H9 (cell line): ENCODE data around the gene MED25. TPM values are rescaled to one million over a fixed set of nuclear protein-coding genes. Genes with fewer than 3 reads are reported as not detected.

Experiments used
- DNase-seq: peaks from one replicate; pipeline ENCODE4 v3.0.0-alpha.2; 2017
- H2AFZ ChIP-seq: one replicate; pipeline ENCODE4 v1.6.1; 2013; ENCODE audit warnings: mild to moderate bottlenecking, low read length, control low read depth, moderate library complexity
- H2AK5ac ChIP-seq: 2 replicates; pipeline ENCODE4 v1.6.1; 2013; ENCODE audit warnings: low read length, control low read depth, mixed read lengths; ENCODE audit not compliant: insufficient read length
- H2BK120ac ChIP-seq: one replicate; pipeline ENCODE4 v1.6.1; 2013; ENCODE audit warnings: low read depth, mild to moderate bottlenecking, low read length, control low read depth, inconsistent platforms; ENCODE audit not compliant: poor library complexity, severe bottlenecking
- H2BK12ac ChIP-seq: 2 replicates; pipeline ENCODE4 v1.6.1; 2013; ENCODE audit warnings: low read length, control low read depth, mixed read lengths, low read depth; ENCODE audit not compliant: insufficient read length
- H2BK15ac ChIP-seq: 2 replicates; pipeline ENCODE4 v1.6.1; 2013; ENCODE audit warnings: low read depth, low read length, control low read depth
- H2BK20ac ChIP-seq: one replicate; pipeline ENCODE4 v1.6.1; 2013; ENCODE audit warnings: low read depth, mild to moderate bottlenecking, low read length, control low read depth, inconsistent platforms; ENCODE audit not compliant: poor library complexity, severe bottlenecking
- H2BK5ac ChIP-seq: 2 replicates; pipeline ENCODE4 v1.6.1; 2013; ENCODE audit warnings: low read length, control low read depth, mixed read lengths; ENCODE audit not compliant: insufficient read length
- H3K14ac ChIP-seq: 2 replicates; pipeline ENCODE4 v1.6.1; 2013; ENCODE audit warnings: low read length, control low read depth; ENCODE audit not compliant: insufficient read depth
- H3K18ac ChIP-seq: 2 replicates; pipeline ENCODE4 v1.6.1; 2013; ENCODE audit warnings: low read depth, mild to moderate bottlenecking, mixed read lengths, low read length, control low read depth; ENCODE audit not compliant: insufficient read length
- H3K23ac ChIP-seq: 2 replicates; pipeline ENCODE4 v1.6.1; 2013; ENCODE audit warnings: low read length, control low read depth, mixed read lengths, low read depth; ENCODE audit not compliant: insufficient read length
- H3K23me2 ChIP-seq: 2 replicates; pipeline ENCODE4 v1.6.1; 2013; ENCODE audit warnings: low read depth, mild to moderate bottlenecking, mixed read lengths, low read length, control low read depth; ENCODE audit not compliant: insufficient read length, poor library complexity, severe bottlenecking
- H3K27ac ChIP-seq: 2 replicates; pipeline ENCODE4 v1.5.1; 2013; ENCODE audit warnings: low read length, control low read depth, mixed read lengths, low read depth; ENCODE audit not compliant: insufficient read length
- H3K27me3 ChIP-seq: 2 replicates; pipeline ENCODE4 v1.6.1; 2013; ENCODE audit warnings: low read length, control low read depth, inconsistent platforms; ENCODE audit not compliant: insufficient read depth
- H3K4ac ChIP-seq: 2 replicates; pipeline ENCODE4 v1.6.1; 2013; ENCODE audit warnings: low read depth, mild to moderate bottlenecking, control low read depth, inconsistent platforms, low read length, moderate library complexity
- H3K4me1 ChIP-seq: 2 replicates; pipeline ENCODE4 v1.6.1; 2013; ENCODE audit warnings: low read length, control low read depth, inconsistent platforms; ENCODE audit not compliant: insufficient read depth
- H3K4me2 ChIP-seq: 2 replicates; pipeline ENCODE4 v1.6.1; 2013; ENCODE audit warnings: low read length, control low read depth, mixed read lengths; ENCODE audit not compliant: insufficient read length, insufficient read depth
- H3K56ac ChIP-seq: 2 replicates; pipeline ENCODE4 v1.6.1; 2013; ENCODE audit warnings: low read depth, mild to moderate bottlenecking, mixed read lengths, low read length, control low read depth; ENCODE audit not compliant: insufficient read length
- H3K79me1 ChIP-seq: 2 replicates; pipeline ENCODE4 v1.6.1; 2013; ENCODE audit warnings: low read depth, mild to moderate bottlenecking, moderate library complexity, low read length, control low read depth, inconsistent platforms; ENCODE audit not compliant: insufficient read depth, poor library complexity, severe bottlenecking
- H3K79me2 ChIP-seq: 2 replicates; pipeline ENCODE4 v1.6.1; 2013; ENCODE audit warnings: low read length, control low read depth, inconsistent platforms; ENCODE audit not compliant: insufficient read depth
- H3K9ac ChIP-seq: 2 replicates; pipeline ENCODE4 v1.6.1; 2013; ENCODE audit warnings: low read length, control low read depth, mixed read lengths; ENCODE audit not compliant: insufficient read length; ENCODE audit errors: extremely low read depth
- H3K9me3 ChIP-seq: one replicate; pipeline ENCODE4 v1.6.1; 2013; ENCODE audit warnings: low read depth, low read length, inconsistent platforms; ENCODE audit not compliant: control insufficient read depth
- H3T11ph ChIP-seq: one replicate; pipeline ENCODE4 v1.6.1; 2013; ENCODE audit warnings: mild to moderate bottlenecking, low read length, control low read depth, inconsistent platforms
- H4K20me1 ChIP-seq: one replicate; pipeline ENCODE4 v1.6.1; 2013; ENCODE audit not compliant: control insufficient read depth, insufficient read length, insufficient read depth
- H4K5ac ChIP-seq: 2 replicates; pipeline ENCODE4 v1.6.1; 2013; ENCODE audit warnings: low read depth, mild to moderate bottlenecking, mixed read lengths, low read length, control low read depth; ENCODE audit not compliant: insufficient read length
- H4K8ac ChIP-seq: replicated peaks from 2 replicates; pipeline ENCODE4 v1.6.1; 2013; ENCODE audit warnings: low read length, control low read depth, mixed read lengths, low read depth; ENCODE audit not compliant: insufficient read length
- H4K91ac ChIP-seq: 2 replicates; pipeline ENCODE4 v1.6.1; 2013; ENCODE audit warnings: low read depth, mild to moderate bottlenecking, moderate library complexity, mixed read lengths, low read length, control low read depth; ENCODE audit not compliant: insufficient read length
- H3K27ac Mint-ChIP-seq, 3 experiments: 2 replicates in 2 of 3; 3 replicates in 1 of 3; pipeline ENCODE4 v1.8.0; 2020 to 2021; ENCODE audit warnings: mixed read lengths in 3 of 3, mild to moderate bottlenecking in 1 of 3, moderate library complexity in 1 of 3
- H3K27me3 Mint-ChIP-seq: 2 replicates; pipeline ENCODE4 v1.8.0; 2021; ENCODE audit warnings: low read depth, mild to moderate bottlenecking, moderate library complexity, mixed read lengths
- H3K36me3 Mint-ChIP-seq, 3 experiments: 2 replicates in 2 of 3; 3 replicates in 1 of 3; pipeline ENCODE4 v1.8.0; 2020 to 2021; ENCODE audit warnings: low read depth in 3 of 3, mixed read lengths in 3 of 3; ENCODE audit not compliant: insufficient read depth in 1 of 3
- H3K4me1 Mint-ChIP-seq, 2 experiments: 2 replicates each; pipeline ENCODE4 v1.8.0; 2020; ENCODE audit warnings: mixed read lengths in 2 of 2
- H3K4me3 Mint-ChIP-seq, 2 experiments: 2 replicates in 1 of 2; 3 replicates in 1 of 2; pipeline ENCODE4 v1.8.0; 2020 to 2021; ENCODE audit warnings: mild to moderate bottlenecking in 2 of 2, mixed read lengths in 2 of 2, moderate library complexity in 1 of 2
- H3K9me3 Mint-ChIP-seq, 2 experiments: 2 replicates in 1 of 2; 3 replicates in 1 of 2; pipeline ENCODE4 v1.8.0; 2020; ENCODE audit warnings: mild to moderate bottlenecking in 2 of 2, mixed read lengths in 2 of 2, moderate library complexity in 1 of 2
- WGBS: extraction: QIAGEN DNeasy Blood & Tissue Kit; methylation state at CpG from one replicate; pipeline ENCODE4 v1.1.7; 2013; ENCODE audit warnings: missing lambda C conversion rate, low lambda C conversion rate, mixed read lengths; ENCODE audit not compliant: insufficient read length; ENCODE audit errors: extremely low coverage; 5-methylcytosine and 5-hydroxymethylcytosine counted together
- total RNA-seq: library from RNA; stranded (reverse); gene quantifications from 2 replicates; pipeline ENCODE4 v1.2.1, GENCODE V29; 2021
- TF ChIP-seq, protein P1 (sequence below): fragments of 200-600 bp; sonication (generic); conservative IDR thresholded peaks from 3 replicates; pipeline ENCODE4 v1.8.0; 2021; ENCODE audit warnings: antibody characterized with exemption, mild to moderate bottlenecking

MED25 gene
- total RNA-seq, 1 experiment from 2014 or later, result 77.5 TPM

DNA sequence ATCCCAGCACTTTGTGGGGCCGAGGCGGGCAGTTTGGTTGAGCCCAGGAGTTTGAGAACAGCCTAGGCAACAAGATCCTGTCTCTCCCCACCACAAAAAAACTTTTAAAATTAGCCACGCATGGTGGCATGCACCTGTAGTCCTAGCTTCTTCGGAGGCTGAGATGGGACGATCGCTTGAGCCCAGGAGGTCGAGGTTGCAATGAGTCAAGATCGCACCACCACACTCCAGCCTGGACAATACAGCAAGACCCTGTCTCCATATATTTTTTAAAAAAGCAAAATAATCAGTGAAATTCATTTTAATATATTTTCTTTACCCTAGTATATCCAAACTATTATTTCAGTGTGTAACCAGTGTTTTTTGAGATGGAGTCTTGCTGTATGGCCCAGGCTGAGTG, 43.1 kb upstream of the MED25 start:
- H3K27me3 Mint-ChIP-seq, result no peaks in the 10 kb centered on the region
- peaks cover 1 to 17% (median 13%) of the 10 kb centered on the region in 3 experiments for H3K36me3 Mint-ChIP-seq
- no peaks in the 10 kb centered on the region for H3K9me3 ChIP-seq
- no peak overlapping the region for H2AK5ac ChIP-seq
- no peaks in the 10 kb centered on the region for H3K9me3 Mint-ChIP-seq
- no peak overlapping the region for H3K9ac ChIP-seq
- no peak overlapping the region for H3K27ac Mint-ChIP-seq
- no peak overlapping the region for H2BK120ac ChIP-seq
- H3T11ph ChIP-seq, result no peak overlapping the region
- no peak overlapping the region for H4K8ac ChIP-seq
- DNase-seq, result no peak
- peaks cover 3% of the 10 kb centered on the region in 2 experiments; a peak in 2 of 4 replicates for H3K4me1 Mint-ChIP-seq
- no peak overlapping the region for H2AFZ ChIP-seq
- H2BK20ac ChIP-seq, result no peak overlapping the region
- H3K4me2 ChIP-seq, result no peak overlapping the region
- no CpG with 5 or more reads among the region's 8 CpGs for WGBS
- no peaks in the 10 kb centered on the region for H3K27me3 ChIP-seq
- H3K4me3 Mint-ChIP-seq, result no peak overlapping the region
- H3K4ac ChIP-seq, result no peak overlapping the region
- H3K23me2 ChIP-seq, result no peaks in the 10 kb centered on the region
- TF ChIP-seq, protein P1, sequence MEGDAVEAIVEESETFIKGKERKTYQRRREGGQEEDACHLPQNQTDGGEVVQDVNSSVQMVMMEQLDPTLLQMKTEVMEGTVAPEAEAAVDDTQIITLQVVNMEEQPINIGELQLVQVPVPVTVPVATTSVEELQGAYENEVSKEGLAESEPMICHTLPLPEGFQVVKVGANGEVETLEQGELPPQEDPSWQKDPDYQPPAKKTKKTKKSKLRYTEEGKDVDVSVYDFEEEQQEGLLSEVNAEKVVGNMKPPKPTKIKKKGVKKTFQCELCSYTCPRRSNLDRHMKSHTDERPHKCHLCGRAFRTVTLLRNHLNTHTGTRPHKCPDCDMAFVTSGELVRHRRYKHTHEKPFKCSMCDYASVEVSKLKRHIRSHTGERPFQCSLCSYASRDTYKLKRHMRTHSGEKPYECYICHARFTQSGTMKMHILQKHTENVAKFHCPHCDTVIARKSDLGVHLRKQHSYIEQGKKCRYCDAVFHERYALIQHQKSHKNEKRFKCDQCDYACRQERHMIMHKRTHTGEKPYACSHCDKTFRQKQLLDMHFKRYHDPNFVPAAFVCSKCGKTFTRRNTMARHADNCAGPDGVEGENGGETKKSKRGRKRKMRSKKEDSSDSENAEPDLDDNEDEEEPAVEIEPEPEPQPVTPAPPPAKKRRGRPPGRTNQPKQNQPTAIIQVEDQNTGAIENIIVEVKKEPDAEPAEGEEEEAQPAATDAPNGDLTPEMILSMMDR, result no peak
- H2BK15ac ChIP-seq, result no peak overlapping the region
- no peak overlapping the region for H3K56ac ChIP-seq
- H3K79me2 ChIP-seq, result peaks cover 6% of the 10 kb centered on the region; the same call in 1 of the 2 replicates
- no peak overlapping the region for H3K23ac ChIP-seq
- H2BK5ac ChIP-seq, result no peak overlapping the region
- no peak overlapping the region for H3K14ac ChIP-seq
- no peak overlapping the region for H4K91ac ChIP-seq
- no peaks in the 10 kb centered on the region for H4K20me1 ChIP-seq
- H3K79me1 ChIP-seq, result peaks cover 9% of the 10 kb centered on the region
- H3K4me1 ChIP-seq, result no peaks in the 10 kb centered on the region
- H3K27ac ChIP-seq, result no peak overlapping the region
- H4K5ac ChIP-seq, result no peak overlapping the region
- no peak overlapping the region for H2BK12ac ChIP-seq
- H3K18ac ChIP-seq, result no peak overlapping the region
